HS-5 (cell line): ENCODE measurements around the gene DNM2.
A peak's percentile ranks its signal among the peaks of the same experiment; 100 is the strongest.
"Not testable (repeated sequence)": the region's sequence is repeated elsewhere in the genome, so short reads cannot be mapped to it uniquely, and the experiment has no call there.

Experiments
- DNase-seq: peaks from one replicate; pipeline ENCODE4 v3.0.0-alpha.2; 2012; ENCODE audit warnings: low read depth

Gene DNM2

GRCh38 chr19:10836479-10837330 is 118.8 kb downstream of the DNM2 start:
- DNase-seq = peak; percentile 91

DNA sequence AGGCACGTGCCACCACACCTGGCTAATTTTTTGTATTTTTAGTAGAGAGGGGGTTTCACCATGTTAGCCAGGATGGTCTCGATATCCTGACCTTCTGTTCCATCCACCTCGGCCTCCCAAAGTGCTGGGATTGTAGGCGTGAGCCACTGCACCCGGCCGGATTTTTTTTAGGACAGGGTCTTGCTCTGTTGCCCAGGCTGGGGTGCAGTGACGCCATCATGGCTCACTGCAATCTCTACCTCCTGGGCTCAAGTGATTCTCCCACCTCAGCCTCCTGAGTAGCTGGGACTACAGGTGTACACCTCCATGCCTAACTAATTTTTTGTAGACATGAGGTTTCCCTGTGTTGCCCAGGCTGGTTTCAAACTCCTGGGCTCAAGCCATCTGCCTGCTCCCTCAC is 119.8 kb downstream of the DNM2 start:
- DNase-seq = not testable (repeated sequence)

DNA sequence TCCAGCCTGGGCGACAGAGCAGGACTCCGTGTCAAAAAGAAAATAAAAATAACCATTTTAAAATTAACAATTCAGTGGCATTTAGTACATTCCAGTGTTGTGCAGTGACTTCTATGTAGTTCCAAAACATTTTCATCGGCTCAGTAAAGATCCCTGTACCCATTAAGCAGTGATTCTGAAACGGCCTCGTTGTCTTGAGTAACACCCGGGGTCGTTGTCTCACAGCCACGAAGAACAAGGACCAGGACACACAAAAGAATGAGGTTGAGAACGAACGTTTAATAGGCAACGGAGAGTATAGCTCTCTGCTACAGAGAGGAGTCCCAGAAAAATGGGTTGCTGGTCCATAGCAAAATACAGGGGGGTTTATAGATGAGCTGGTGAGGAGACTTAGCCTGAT is 120.5 kb downstream of the DNM2 start:
- DNase-seq = no peak

DNA sequence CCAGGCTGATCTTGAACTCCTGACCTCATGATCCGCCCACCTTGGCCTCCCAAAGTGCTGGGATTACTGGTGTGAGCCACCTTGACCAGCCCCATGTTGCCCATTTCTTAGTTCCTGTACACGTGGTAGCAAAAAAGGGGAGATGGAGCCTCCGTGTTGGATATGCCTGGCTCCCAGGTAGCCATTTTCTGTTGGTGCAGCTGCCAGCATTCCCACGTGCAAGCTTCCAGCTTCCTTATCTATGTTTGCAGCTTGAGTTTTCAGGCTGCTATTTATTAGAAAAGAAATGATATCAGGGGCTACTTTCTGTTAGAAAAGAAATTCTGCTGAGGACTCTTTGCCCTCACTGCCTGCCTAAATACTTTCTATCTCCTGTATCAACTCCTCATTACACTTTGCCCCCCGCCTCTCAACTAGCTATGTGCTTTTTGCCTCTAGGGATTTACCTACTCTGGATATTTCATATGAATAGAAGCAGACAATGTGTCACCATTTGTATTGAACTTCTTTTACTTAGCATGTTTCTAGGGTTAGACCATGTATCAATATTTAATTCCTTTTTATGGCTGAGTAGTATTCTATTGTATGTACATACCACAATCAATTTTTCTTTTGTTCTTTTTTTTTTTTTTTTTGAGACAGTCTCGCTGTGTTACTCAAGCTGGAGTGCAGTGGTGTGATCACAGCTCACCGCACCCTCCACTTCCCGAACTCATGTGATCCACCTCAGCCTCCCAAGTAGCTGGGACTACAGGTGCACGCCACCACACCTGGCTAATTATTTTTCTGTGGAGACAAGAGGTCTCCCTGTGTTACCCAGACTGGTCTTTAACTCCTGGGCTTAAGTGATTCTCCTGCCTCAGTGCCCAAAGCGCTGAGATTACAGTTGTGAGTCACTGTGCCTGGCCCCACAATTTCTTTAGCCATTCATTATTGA is 121.5 kb downstream of the DNM2 start:
- no peak for DNase-seq

GRCh38 chr19:10842788-10843187 is 124.9 kb downstream of the DNM2 start:
- no peak for DNase-seq

DNA sequence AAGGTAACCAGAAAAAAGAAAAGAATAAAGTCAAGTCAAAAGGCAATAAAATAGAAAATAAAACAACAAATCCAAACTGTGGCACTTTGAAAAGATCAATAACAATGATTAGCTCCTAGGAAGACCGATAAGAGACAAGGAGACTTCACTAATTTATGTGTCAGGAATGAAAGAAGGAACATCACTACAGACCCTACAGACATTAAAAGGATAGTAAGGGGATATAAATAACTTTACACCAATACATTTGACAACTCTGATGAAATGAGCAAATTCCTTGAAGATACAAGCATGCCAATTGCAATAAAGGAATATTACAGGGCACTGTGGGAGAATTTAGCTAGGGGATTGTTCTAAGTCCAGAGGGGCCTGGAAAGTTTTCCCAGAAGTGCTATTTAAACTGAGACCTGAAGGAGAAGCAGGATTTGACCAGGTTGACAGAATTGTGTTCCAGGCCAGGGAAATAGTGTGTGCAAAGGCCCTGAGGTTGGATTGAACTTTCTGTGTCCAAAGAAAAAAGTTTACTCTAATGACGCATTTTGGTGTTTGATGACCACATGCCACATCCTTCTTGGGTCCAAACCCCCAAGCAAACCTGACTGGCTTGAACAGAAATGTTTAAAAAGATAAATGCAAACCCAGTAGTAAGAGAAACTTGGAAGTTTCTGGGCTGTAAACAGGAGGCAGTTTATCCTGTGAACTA is 128.8 kb downstream of the DNM2 start:
- no peak for DNase-seq

DNA sequence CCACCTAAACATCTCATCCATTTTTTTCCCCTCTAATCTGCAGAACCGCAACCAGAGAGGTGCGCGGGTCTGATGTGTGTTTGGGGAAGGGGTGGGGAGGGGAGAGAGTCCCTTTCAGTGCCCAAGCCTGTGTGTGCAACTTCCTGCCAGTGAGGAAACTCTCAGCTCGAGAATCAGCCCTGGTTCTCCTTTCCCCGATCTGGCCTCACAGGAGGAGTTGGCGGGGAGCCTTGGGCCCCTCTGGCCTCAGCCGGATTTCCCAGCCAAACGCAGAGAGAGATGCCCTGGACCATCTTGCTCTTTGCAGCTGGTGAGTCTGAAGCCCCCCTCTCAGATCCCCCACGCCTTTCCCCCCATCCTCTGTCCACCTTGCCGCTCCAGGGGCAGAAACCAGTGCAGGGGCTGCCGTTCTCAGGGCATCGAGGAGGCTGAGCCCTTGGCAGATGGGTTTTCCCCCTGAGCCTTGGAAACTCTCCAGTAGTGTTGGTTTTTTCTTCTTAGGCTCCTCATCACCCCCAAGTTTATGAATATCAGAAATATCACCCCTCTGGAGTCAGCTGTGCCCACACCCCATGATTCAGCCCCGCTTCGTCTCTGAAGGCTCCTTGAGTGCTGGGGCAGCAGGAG is 130.5 kb downstream of the DNM2 start, which contains the start of gene C19orf38:
TSS of gene C19orf38 (plus strand) at position 186 of the 627 bp plus-strand sequence. CDS start at position 280, 94 bp downstream.
- no peak for DNase-seq

- DNase-seq = no peak
Observed at GRCh38 chr19:10850631-10851030, 132.8 kb downstream of the DNM2 start.

GRCh38 chr19:10852098-10852800 is 134.4 kb downstream of the DNM2 start:
- peak; percentile 65 for DNase-seq

- no peak for DNase-seq
Observed at GRCh38 chr19:10852941-10853340, 135.1 kb downstream of the DNM2 start.

DNA sequence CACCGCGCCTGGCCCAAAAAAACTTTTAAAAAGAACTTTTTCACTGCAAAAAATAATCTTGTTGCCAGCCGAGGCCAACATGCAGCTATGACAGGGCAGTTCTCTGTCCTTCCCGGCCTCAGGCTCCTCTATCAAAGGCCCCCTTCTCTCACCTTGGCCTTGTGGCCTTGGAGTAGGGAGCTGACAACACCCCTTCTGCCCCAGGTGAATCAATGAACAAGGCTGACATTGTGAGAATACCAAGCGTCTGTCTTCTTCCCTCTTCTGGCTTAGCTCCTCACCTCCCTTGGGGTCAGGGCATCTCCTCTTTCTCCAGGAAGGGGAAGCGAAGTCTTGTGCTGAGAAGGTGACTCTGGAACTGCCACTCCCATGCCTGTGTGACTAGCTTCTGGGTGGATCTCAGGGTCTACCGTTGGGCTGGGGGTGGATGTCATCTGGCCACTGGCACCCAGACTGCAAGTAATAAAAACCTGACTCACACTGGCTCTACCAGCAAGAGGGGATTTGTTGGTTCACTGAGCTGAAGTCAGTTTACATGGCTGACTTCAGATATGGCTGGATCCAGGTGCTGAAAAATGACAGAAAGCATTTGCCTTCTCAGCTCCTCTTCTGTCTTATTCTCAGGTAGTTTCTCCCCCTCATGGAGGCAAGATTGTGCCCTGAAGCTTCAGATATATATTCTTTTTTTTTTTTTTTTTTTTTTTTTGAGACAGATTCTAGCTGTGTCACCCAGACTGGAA is 136.6 kb downstream of the DNM2 start:
- no peak for DNase-seq

DNA sequence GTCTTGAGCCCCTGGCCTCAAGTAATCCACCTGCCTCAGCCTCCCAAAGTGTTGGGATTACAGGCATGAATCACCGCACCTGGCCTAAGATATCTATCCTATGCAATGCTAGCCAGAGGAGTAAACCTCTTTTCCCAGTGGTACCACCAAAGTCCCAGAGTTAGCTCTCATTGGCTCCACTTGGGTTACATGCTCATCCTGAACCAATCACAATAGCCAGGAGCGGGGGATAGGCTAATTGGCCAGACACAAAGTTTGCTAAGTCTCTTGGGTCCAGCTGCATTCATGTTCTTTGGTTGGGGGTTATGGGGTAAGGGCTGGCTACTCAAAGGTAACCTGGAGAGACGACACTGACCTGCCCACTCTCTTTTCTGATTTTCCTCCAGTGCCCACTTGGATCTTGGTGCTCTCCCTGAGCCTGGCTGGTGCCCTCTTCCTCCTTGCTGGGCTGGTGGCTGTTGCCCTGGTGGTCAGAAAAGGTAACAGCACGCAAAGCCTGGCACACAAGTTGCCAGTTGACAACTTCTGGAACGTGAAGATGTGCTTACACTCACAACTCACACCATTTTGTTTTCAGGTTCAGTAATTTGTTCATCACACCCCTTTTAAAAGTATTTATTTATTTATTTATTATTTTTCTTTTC is 138.1 kb downstream of the DNM2 start:
- no peak for DNase-seq

GRCh38 chr19:10856899-10857298 is 139.0 kb downstream of the DNM2 start:
- not testable (repeated sequence) for DNase-seq

GRCh38 chr19:10858204-10858828 is 140.4 kb downstream of the DNM2 start:
- no peak for DNase-seq

GRCh38 chr19:10861103-10861651 is 143.3 kb downstream of the DNM2 start:
- no peak for DNase-seq

DNA sequence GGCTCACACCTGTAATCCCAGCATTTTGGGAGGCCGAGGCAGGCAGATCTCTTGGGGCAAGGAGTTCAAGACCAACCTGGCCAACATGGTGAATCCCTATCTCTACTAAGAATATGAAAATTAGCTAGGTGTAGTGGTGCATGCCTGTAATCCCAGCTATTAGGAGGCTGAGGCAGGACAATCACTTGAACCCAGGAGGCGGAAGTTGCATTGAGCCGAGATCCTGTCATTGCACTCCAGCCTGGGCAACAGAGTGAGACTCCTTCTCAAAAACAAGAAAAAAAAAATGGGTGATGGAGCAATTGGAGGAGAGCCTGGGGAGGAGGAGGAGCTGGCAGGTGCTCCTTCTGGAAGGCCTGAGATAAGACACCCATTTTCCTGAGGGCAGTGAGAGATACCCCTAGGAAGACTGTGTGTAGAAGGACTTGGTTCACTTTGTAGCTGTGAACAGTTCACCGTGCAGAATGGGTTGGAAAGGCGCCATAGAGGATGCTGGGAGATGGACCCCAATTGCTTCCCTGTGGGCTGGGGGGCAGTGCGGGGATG is 144.8 kb downstream of the DNM2 start:
- no peak for DNase-seq

DNA sequence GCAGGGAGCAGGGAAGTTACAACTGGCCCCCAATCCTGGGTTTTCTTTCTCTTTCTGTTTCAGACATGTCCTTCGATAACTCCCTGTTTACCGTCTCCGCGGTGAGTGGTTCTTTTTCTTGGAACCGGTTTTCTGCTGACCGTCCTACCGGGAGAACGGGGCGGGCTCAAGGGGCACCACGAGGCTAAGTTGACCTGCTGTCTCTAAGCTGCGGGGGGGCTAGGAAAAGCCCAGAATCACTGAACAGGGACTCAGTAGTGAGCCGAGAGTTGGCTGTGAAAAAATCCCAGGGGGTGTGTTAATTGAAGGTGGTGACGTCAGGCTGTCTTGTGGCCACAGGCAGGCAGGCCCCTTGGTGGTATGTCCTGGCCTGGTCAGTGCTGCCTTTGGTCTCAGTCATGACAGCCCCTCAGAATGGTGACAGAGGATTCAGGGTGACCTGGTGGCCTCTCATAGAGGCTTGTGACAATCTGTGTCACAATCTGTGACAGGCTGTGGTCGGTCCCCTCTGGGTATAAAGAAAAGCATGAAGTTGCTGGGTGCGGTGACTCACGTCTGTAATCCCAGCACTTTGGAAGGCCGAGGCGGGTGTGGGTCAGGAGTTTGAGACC is 145.3 kb downstream of the DNM2 start:
- no peak for DNase-seq

- DNase-seq = peak; percentile 43
Observed at GRCh38 chr19:10864538-10864899, 146.6 kb downstream of the DNM2 start.
